ENCODE data around the gene ZFYVE1. TPM values are rescaled to one million over a fixed set of nuclear protein-coding genes. Genes with fewer than 3 reads are reported as not detected.

The ZFYVE1 gene
- total RNA-seq, 1 donor from 2014 or later, result 9.1 TPM

DNA sequence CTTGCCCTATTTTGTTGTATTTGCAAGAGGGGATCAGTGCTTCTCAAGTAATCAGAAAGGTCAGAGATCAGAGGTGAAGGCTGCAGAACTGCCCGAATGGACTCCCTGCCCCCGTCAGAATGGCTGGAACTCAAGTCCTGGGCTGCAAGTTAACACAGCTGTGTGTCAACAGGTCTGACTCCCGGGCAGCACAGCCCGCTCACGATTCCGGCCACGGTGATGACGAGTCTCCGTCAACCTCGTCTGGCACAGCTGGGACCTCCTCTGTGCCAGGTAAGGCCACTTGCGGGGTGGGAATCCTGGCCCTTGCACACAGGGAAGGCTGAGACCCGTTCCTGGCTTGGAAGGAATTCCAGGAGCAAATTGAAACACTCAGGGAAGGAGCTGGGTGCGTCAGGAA is 87.3 kb downstream of the ZFYVE1 start:
- no peak for DNase-seq
- Mint-ChIP-seq H3K36me3 (ENCODE audit: low read depth) (peaks cover 42% of the 10 kb centered on the region), H3K27me3 (no peaks in the 10 kb centered on the region), H3K27ac (no peak overlapping the region), H3K4me3 (no peak overlapping the region), H3K4me1 (peaks cover 11% of the 10 kb centered on the region), H3K9me3 (no peaks in the 10 kb centered on the region)
- intact Hi-C loops (cut with micrococcal nuclease), result no loop called here

DNA sequence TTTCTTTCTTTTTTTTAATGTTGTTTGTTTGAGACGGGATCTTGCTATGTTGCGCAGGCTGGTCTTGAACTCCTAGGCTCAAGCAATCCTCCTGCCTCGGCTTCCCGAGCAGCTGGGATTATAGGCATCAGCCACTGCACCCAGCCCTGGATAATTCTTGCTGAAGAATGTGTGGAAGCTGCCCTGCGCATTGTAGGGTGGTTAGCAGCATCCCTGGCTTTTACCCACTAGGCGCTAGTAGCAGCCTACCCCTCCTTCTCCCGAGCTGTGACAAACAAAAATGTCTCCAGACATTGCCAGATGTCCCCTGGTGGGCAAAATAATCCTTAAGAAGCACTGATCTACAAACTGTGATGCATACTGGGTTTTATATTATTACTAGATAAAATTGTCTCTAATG is 94.0 kb downstream of the ZFYVE1 start:
- peaks cover 18% of the 10 kb centered on the region for H3K4me1 Mint-ChIP-seq
- no peaks in the 10 kb centered on the region for H3K9me3 Mint-ChIP-seq
- no peaks in the 10 kb centered on the region for H3K27me3 Mint-ChIP-seq
- H3K36me3 Mint-ChIP-seq (ENCODE audit: low read depth), result peaks cover 12% of the 10 kb centered on the region
- no peak for DNase-seq
- no peak overlapping the region for H3K27ac Mint-ChIP-seq
- no peak overlapping the region for H3K4me3 Mint-ChIP-seq
- intact Hi-C loops (cut with micrococcal nuclease), result no loop called here

- Mint-ChIP-seq H3K27ac (no peak overlapping the region), H3K9me3 (no peaks in the 10 kb centered on the region), H3K4me1 (peaks cover 18% of the 10 kb centered on the region), H3K27me3 (peaks cover 6% of the 10 kb centered on the region), H3K4me3 (no peak overlapping the region), H3K36me3 (ENCODE audit: low read depth) (peaks cover 4% of the 10 kb centered on the region)
- intact Hi-C loops (cut with micrococcal nuclease), result no loop called here
- DNase-seq, result no peak
These were observed 97.4 kb downstream of the ZFYVE1 start for GRCh38 chr14:72929316-72930080.

DNA sequence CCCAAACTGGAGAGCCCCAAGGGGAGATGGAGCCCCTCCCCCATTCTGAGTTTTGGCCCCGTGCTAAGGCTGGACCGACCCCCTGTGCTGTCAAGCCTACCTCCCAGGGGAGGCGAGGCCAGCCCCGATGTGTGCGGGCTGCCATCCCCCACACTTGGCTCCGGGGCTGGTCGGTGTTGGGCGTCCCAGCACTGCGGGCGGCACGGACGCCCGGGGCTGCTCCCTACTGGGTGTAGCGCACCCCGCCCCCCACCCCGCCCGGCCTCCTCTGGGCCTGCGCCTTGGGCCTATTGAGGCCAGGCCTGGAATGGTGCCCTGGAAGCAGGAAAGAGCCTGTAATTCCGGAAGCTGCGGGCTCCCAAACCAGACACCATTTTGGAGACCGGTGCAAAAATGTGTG is 98.0 kb downstream of the ZFYVE1 start:
- no peaks in the 10 kb centered on the region for H3K9me3 Mint-ChIP-seq
- intact Hi-C loops (cut with micrococcal nuclease), result no loop called here
- no peak overlapping the region for H3K4me3 Mint-ChIP-seq
- peaks cover 9% of the 10 kb centered on the region for H3K27me3 Mint-ChIP-seq
- H3K36me3 Mint-ChIP-seq (ENCODE audit: low read depth), result peaks cover 4% of the 10 kb centered on the region
- no peak overlapping the region for H3K27ac Mint-ChIP-seq
- H3K4me1 Mint-ChIP-seq, result peaks cover 18% of the 10 kb centered on the region
- DNase-seq, result no peak

- intact Hi-C loops (cut with micrococcal nuclease), result loop anchor here (1.0 kb wide), 4 partner anchors 32 to 408 kb away; partner anchors contain the start of genes DPF3, RBM25 and ZFYVE1
- Mint-ChIP-seq H3K27me3 (peaks cover 13% of the 10 kb centered on the region), H3K36me3 (ENCODE audit: low read depth) (peaks cover 4% of the 10 kb centered on the region), H3K4me3 (peak within 1 kb of the TSS; percentile 87), H3K9me3 (no peaks in the 10 kb centered on the region), H3K27ac (peak within 1 kb of the TSS; percentile 93), H3K4me1 (peaks cover 11% of the 10 kb centered on the region)
- peak; percentile 98 for DNase-seq
These were observed 100.4 kb downstream of the ZFYVE1 start, which contains the start of gene DCAF4 for GRCh38 chr14:72926292-72927028. TSS of gene DCAF4 (plus strand) at chr14:72926464. CDS start at chr14:72937979, 11,515 bp downstream.

GRCh38 chr14:72925815-72926291 is 101.1 kb downstream of the ZFYVE1 start:
- H3K4me3 Mint-ChIP-seq, result peak overlapping the region; percentile 87
- H3K27me3 Mint-ChIP-seq, result peaks cover 20% of the 10 kb centered on the region
- H3K36me3 Mint-ChIP-seq (ENCODE audit: low read depth), result peaks cover 4% of the 10 kb centered on the region
- peak overlapping the region; percentile 93 for H3K27ac Mint-ChIP-seq
- H3K4me1 Mint-ChIP-seq, result peaks cover 11% of the 10 kb centered on the region
- intact Hi-C loops (cut with micrococcal nuclease), result loop anchor here (1.0 kb wide), 4 partner anchors 32 to 408 kb away; partner anchors contain the start of genes DPF3, RBM25 and ZFYVE1
- no peaks in the 10 kb centered on the region for H3K9me3 Mint-ChIP-seq
- DNase-seq, result no peak

GRCh38 chr14:72925171-72925759 is 101.6 kb downstream of the ZFYVE1 start:
- H3K4me3 Mint-ChIP-seq, result peak overlapping the region; percentile 87
- H3K36me3 Mint-ChIP-seq (ENCODE audit: low read depth), result peaks cover 2% of the 10 kb centered on the region
- no peaks in the 10 kb centered on the region for H3K9me3 Mint-ChIP-seq
- H3K27ac Mint-ChIP-seq, result peak overlapping the region; percentile 39
- intact Hi-C loops (cut with micrococcal nuclease), result no loop called here
- H3K4me1 Mint-ChIP-seq, result peaks cover 11% of the 10 kb centered on the region
- DNase-seq, result no peak
- H3K27me3 Mint-ChIP-seq, result peaks cover 22% of the 10 kb centered on the region

GRCh38 chr14:72924337-72924736 is 102.6 kb downstream of the ZFYVE1 start:
- H3K4me3 Mint-ChIP-seq, result no peak overlapping the region
- H3K9me3 Mint-ChIP-seq, result no peaks in the 10 kb centered on the region
- DNase-seq, result no peak
- H3K4me1 Mint-ChIP-seq, result peaks cover 11% of the 10 kb centered on the region
- no peaks in the 10 kb centered on the region for H3K36me3 Mint-ChIP-seq (ENCODE audit: low read depth)
- intact Hi-C loops (cut with micrococcal nuclease), result no loop called here
- H3K27ac Mint-ChIP-seq, result no peak overlapping the region
- peaks cover 30% of the 10 kb centered on the region for H3K27me3 Mint-ChIP-seq

DNA sequence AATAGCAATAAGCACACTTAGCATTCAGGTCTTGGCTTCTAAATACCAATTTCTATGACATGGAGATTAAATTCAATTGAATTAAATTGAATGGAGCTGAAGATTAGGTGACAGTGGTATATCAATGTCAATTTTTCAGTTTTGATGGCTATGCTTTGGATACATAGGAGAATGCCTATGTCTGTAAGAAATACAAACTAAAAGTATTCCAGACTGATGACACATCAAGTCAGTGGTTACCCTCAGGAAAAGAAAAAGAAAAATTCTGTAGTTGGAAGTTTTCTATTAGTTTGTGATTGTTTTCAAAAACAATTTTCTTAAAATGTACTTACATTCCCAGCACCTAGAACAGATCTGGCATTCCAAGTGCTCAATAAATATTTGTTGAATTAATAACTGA is 105.5 kb downstream of the ZFYVE1 start:
- H3K27ac Mint-ChIP-seq, result no peak overlapping the region
- H3K9me3 Mint-ChIP-seq, result no peaks in the 10 kb centered on the region
- H3K4me3 Mint-ChIP-seq, result no peak overlapping the region
- no peaks in the 10 kb centered on the region for H3K36me3 Mint-ChIP-seq (ENCODE audit: low read depth)
- DNase-seq, result no peak
- H3K4me1 Mint-ChIP-seq, result peaks cover 8% of the 10 kb centered on the region
- intact Hi-C loops (cut with micrococcal nuclease), result no loop called here
- peaks cover 46% of the 10 kb centered on the region for H3K27me3 Mint-ChIP-seq

GRCh38 chr14:72920008-72920407 is 106.9 kb downstream of the ZFYVE1 start:
- DNase-seq, result no peak
- H3K27me3 Mint-ChIP-seq, result peaks cover 47% of the 10 kb centered on the region
- no peaks in the 10 kb centered on the region for H3K4me1 Mint-ChIP-seq
- H3K36me3 Mint-ChIP-seq (ENCODE audit: low read depth), result no peaks in the 10 kb centered on the region
- no peak overlapping the region for H3K27ac Mint-ChIP-seq
- no peak overlapping the region for H3K4me3 Mint-ChIP-seq
- no peaks in the 10 kb centered on the region for H3K9me3 Mint-ChIP-seq
- intact Hi-C loops (cut with micrococcal nuclease), result no loop called here

Other genes starting within 250 kb of the ZFYVE1 start
- gene DPF3, start 133.0 kb downstream of the ZFYVE1 start, total RNA-seq, result 1.5 and 2.8 TPM in 2 replicates
- 20.2 and 21.6 TPM in 2 replicates for gene DCAF4, start 100.6 kb downstream of the ZFYVE1 start, total RNA-seq
- 127 and 131 TPM in 2 replicates for gene RBM25, start 31.4 kb upstream of the ZFYVE1 start, total RNA-seq
- gene PSEN1, start 109.4 kb upstream of the ZFYVE1 start, total RNA-seq, result 34.1 and 39.1 TPM in 2 replicates
- 0.54 and 0.83 TPM in 2 replicates for gene PAPLN, start 210.4 kb upstream of the ZFYVE1 start, total RNA-seq